NCI-H524 (cell line): ENCODE results near the gene CYS1.
"Not testable (repeated sequence)": the region's sequence is repeated elsewhere in the genome, so short reads cannot be mapped to it uniquely, and the experiment has no call there.

Source experiments
- DNase-seq, 2 experiments: peaks; one replicate each; lab custom pipeline; 2025; lab: John Stamatoyannopoulos, UW

CYS1 gene

GRCh38 chr2:10029875-10030223 is 50.4 kb downstream of the CYS1 start:
- no peak for DNase-seq

GRCh38 chr2:10028988-10029874 is 51.0 kb downstream of the CYS1 start:
- no peak for DNase-seq

GRCh38 chr2:10028407-10028987 is 51.7 kb downstream of the CYS1 start:
- no peak for DNase-seq

- no peak for DNase-seq
These were observed 52.4 kb downstream of the CYS1 start for GRCh38 chr2:10027660-10028330.

GRCh38 chr2:10026940-10027569 is 53.2 kb downstream of the CYS1 start:
- no peak for DNase-seq

GRCh38 chr2:10022966-10023662 is 57.1 kb downstream of the CYS1 start:
- no peak for DNase-seq

- no peak for DNase-seq
These were observed 57.8 kb downstream of the CYS1 start for GRCh38 chr2:10022445-10022844.

GRCh38 chr2:10022041-10022421 is 58.2 kb downstream of the CYS1 start:
- DNase-seq = no peak

- no peak for DNase-seq
These were observed 60.4 kb downstream of the CYS1 start for GRCh38 chr2:10019602-10020400.

- DNase-seq = peak in 1 of 2 experiments; percentile 38
These were observed 61.0 kb downstream of the CYS1 start for GRCh38 chr2:10019174-10019573.

- DNase-seq = no peak
These were observed 62.8 kb downstream of the CYS1 start for GRCh38 chr2:10017313-10017941.

- no peak for DNase-seq
These were observed 63.4 kb downstream of the CYS1 start for GRCh38 chr2:10016802-10017258.

- no peak for DNase-seq
These were observed 64.0 kb downstream of the CYS1 start for GRCh38 chr2:10016001-10016801.

- DNase-seq = not testable (repeated sequence)
These were observed 64.7 kb downstream of the CYS1 start for GRCh38 chr2:10015376-10015989.

- no peak for DNase-seq
These were observed 65.6 kb downstream of the CYS1 start for GRCh38 chr2:10014418-10015190.

- not testable (repeated sequence) for DNase-seq
These were observed 66.4 kb downstream of the CYS1 start for GRCh38 chr2:10013651-10014417.

- DNase-seq = no peak
These were observed 67.2 kb downstream of the CYS1 start for GRCh38 chr2:10012963-10013461.
